NCI-H1092 treated with DMSO at 0.1 percent for 48 hours (cell line): Measurements from ENCODE around the gene ZDHHC9.

Experiments used
- DNase-seq: peaks from one replicate; lab custom pipeline; 2025; lab: John Stamatoyannopoulos, UW

ZDHHC9 gene

DNA sequence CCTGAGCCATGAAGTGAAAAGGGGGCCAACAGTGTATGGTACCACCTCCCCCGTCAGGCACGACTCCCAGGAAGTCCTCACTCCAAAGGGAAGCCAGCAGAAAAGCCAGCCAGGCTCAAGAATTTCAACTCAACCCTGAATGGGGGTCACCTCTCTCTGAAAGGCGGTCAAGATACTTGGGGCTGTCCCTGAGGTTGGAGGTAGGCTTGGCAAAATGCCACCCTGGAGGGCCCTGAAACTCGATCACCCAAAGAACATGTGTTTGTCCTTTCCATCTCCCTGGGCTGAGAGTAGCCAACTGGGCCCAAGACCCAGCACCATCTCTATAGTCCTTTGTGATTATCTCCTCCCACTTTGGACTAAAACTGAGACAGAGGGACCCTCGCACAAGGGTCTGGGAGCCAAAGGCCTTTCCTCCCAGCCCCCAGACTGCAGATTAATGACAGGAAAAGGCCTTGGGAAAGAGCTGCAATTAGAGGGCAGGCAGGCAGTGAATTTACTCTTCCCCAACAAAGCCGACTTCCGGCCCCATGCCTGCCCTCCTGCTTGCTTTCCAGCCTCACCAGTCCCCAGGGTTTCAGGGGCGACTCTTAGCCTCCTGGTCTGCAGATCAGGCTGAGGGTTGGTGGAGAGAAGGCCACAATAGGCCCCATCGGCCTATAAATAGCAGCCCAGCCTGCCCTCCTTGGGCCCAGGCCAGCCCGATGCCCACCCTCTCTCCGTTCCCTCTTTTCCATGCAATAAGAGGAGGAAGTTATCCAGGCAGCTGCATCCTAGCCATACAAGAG lies 58.3 kb downstream of the ZDHHC9 start:
- no peak for DNase-seq

DNA sequence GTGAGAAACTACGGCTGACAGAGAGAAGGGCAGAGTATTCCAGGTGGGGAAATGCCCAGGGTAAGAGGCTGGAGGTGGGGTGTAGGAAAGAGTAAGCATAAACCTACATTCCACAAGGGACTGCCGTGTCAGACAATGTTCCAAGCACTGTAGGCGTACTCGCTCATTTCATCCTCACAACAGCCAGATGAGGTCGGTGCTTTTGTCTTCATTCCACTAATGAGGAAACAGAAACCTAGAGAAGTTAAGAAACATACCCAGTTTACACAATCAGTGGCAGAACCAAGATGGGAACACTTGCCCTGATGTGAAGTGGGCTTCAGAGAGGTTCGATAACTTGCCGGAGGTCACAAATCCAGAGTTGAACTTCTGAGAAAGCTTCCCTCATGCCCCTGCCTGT lies 59.3 kb downstream of the ZDHHC9 start:
- DNase-seq: no peak

DNA sequence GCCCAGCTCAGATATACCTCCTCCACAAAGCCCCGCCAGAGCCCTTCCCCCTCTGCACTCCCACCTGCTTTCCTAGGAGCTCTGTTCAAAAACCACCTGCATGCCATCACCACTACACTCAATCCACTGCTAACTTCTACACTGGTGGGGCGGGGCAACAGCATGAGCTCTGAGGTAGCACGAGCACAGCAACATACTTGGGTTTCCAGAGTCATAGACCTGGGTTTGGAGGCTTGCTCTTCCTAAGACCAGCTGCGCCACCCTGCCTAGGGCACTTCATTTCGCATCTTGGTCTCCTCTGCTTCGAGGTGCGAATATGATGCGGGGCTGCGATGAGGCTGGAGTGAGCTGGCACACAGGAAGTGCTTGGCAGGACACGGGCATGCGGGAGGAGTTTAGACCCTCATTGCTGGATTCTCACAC lies 60.4 kb downstream of the ZDHHC9 start:
- no peak for DNase-seq

DNA sequence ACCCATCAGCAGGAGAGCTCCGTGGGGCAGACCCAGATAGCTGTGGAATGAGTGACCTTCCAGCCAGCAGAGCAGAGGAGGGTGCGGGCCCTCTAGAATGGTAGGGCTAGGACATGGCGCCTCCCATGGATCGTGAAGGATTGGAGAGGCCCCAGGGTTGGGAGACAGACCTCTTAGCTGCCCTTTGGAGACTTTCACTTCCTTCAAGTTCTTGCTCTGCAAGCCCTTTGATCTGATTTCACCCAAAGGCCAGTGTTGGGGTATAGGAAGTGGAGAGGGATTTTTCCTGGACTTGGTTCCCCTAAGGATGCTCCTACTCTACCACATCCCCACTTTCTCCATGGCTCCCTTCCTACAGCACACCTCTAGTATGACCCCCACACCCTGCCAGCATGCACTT lies 61.0 kb downstream of the ZDHHC9 start:
- DNase-seq: no peak

DNA sequence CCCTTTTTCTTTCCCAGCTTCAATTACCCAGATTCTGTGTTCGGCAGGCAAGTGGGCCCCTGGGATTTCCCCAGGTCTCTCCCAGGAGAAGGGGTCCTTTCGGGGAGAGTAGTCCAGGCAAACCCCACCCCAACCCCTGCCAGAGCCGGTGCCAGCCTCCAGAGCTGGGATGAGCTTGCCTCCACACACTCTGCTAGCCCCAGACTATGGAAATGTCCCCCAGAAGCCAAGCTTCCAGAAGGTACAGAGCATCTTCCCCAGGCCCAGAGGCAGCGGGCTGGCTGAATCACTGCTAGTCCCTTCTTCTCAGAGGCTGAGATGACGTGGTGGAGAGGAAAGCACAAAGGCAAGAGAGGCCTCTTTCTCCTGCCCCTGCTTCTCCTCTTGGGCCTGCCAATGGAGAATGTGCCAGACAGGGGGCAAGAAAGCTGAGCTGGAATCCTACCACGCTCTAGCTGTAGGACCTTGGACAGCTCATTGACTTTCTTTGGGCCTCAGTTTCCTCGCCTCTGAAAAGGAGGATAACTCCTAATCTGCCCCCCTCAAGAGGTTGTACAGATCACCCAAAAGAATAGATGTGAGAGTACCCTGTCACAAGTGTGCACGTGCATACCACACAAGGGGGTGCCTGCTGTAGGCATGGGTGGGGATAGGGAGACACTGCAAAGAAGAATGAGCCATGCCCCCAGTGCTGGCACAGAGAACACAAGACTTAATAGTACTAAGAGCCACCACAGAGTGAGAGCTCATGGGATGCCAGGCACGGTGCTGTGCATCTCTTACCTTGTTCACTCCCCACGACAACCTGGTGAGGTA lies 61.8 kb downstream of the ZDHHC9 start:
- no peak for DNase-seq

DNA sequence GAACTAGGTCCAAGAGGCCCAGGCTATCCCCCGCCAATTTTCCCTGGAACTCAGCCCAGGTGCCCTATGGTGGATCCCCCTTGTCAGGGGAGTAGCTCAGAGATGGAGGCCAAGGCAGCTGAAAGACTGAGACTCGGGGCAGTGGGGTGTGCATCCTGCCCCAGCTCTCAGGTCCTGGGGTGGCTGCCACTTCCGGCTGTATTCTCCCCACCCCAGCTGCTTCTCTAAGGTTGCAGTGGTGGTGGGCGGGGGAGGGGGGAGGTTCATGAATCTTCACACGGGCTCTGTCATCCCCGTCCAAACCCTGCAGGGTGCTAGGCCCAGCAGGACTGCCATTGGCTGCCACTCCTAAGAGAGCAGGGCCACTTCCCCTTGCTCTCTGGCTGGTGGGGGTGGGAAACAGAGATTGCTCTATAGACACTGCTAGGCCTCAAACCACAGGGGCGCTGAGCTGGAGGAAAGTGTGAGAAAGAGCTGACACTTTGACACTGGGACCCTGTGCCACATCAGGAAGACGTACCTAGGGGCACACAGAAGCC lies 62.5 kb downstream of the ZDHHC9 start:
- no peak for DNase-seq

DNA sequence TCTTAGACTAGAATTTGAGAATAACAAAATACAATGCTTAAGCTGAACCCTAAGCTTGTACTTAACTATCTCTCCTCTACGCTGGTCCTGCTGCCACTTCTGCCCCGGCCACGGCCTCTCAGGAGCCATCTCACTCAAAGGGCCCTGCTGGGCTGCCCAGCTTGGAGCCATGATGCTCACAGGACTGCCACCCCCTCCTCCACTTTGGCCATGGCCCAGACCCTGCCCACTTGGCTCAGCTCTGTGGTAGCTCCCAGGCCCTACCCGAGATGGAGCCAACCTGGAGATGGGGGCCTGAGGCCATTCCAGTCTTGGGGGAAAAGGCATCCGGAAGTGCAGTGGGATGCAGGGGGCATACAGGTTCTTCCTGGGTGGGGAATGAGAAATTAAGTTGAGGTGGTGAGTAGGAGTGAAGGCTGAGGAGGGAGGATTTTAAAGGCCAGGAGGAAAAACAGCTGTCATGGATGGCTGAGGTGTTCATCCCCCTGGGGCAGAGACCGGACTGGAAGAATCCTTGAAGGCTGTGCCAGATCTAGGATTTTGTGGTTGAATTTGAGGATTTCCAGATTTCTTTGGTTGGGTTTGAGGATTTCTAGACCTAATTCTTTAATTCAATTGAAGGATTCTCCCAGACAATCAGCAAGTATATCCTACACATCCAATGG lies 63.1 kb downstream of the ZDHHC9 start:
- DNase-seq: no peak

DNA sequence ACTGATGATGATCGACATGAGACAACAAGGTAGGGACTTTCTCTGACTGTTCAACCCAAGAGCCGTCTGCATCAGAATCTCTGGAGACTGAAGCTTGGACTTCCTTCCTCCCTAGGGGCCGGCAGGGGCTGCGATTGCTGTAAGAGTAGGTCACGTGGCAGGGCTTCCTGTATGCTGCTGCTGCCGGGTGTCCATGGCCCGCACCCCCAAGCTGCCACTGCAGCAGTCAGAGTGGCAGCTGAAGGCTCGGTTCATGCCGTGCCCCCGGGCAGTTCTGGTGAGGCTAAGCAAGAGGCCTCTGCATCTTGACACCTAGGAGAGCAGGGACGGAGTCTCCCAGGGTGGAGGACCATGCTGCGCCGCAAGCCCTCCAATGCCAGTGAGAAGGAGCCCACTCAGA lies 63.9 kb downstream of the ZDHHC9 start, which contains the start of gene SASH3:
SASH3 (plus strand) TSS at position 203 of the 400 bp plus-strand sequence; CDS start at position 352, 149 bp downstream.
- no peak for DNase-seq

DNA sequence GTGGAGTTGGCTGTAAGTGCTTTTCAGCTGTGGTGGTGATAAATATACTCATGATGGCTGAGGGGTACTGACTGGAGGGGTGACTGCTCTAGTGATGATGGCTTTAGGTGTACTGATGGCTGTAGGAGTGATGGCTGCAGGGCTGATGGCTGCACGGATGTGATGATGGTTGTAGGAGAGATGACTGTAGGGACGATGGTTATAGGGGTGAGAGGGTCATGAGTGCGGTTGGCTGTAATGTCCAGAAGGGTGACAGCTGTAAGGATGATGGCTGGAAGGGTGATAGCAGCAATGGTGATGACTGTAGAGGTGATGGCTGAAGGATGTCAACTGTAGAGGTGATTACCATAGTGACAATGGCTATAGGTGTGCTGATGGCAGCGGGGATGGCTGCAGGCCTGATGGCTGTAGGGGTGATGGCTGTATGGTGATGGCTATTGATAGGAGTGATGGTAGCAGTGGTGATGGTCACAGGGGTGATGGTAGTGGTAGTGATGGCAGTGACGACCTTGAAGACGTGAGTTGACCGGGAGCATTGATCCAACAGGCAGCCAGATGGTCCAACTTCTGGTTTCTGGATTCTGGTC lies 64.5 kb downstream of the ZDHHC9 start:
- no peak for DNase-seq

DNA sequence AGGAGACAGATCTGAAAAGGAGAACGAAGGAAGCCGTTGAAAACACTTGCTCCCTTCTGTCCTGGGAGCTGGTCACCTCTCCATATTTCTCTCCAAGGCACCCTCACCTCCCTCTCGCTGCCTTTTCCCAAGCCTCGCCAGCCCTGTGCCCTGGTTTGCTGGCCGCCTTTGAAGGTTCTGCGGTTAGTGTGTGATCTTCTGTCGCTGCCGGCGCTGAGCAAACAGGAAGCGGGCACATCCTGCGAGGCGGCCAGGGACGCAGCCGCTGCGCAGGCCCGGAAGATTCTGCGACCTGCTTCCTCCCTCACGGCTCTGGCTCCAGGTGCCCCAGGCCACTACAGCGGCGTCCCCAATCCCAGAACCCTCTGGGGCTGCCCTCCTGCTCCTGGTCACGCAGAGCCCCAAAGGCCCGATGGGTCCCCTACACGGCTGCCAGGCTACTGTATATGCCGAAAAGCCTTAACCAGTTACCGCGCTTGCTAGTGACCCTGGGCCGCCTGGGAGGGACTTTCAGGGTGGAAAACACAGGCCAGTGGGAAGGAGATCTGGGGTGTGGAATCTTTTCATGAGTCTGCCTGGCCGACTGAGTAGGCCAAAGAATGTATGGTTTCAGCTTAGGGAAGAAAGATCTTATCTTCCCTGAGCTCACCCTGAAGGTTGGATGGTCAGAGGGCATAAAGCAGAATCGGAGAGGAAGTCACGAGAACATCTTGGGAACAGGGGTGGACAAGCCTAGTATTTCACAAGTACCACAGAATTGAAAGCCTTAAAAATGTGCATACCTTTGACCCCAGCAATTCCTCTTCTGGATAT lies 66.3 kb downstream of the ZDHHC9 start:
- no peak for DNase-seq

DNA sequence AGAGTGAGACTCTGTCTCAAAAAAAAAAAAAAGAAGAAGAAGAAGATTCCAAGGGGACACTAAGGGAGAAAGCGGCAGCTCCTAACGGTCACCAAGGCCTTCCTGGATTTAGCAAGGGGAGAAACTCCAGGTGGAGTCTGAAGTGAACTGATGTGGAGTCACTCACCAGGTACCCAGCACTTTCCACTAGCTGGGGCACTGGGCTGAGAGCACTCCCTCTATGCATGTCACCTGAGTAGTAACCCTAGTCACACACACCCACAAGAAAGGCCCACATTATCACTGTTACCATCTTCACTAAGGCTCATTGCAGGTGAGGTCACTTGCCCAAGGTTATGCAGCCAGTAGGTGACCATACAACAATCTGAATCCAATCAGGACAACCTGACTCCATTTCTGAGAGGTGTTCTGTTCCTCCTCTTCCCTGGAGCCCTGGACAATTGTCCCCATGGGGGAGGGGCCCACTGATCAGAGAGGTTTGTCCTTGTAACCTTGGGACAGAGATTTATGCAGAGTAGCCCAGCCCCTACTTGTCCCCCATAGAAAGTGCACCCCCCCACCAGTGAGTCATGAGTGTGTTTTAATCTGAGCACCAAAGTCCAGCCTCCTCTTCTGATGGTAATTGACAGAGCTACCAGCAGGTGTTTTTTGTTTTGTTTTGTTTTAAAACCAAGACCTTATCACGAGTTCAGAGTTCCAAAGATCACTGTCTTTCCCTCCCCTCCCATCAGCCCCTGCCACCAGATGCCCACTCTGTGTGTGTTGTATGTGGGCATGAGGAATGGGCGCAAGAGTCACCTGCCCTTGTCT lies 69.8 kb downstream of the ZDHHC9 start:
- no peak for DNase-seq

DNA sequence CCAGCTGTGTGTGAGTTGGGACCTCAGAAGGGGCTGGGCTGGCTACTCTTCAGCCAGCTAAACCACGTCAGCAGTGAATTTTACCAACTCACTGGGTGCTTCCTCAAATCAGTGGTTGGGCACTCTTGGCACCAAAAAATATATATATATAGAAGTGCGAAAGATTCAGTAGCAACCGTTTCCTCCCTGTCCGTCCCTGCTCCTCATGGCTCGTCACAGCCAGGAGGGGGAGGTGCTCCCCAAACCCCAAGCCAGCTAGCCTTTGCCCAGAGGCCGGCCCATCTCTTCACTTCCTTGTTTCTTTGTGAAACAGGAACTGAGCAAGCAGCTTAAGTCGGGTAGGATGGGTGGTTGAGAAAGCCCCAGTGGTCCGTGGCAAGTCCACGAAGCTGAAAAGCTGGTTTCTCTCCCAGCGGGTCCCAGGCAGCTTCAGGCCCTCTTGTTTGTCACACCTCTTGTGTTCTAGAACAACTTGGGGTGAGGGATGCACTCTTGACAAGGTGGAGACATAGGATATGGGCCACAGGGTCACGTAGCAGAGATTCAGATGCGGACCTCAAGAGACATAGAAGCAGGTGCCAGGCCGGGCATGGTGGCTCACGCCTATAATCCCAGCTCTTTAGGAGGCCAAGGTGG lies 70.8 kb downstream of the ZDHHC9 start:
- no peak for DNase-seq

DNA sequence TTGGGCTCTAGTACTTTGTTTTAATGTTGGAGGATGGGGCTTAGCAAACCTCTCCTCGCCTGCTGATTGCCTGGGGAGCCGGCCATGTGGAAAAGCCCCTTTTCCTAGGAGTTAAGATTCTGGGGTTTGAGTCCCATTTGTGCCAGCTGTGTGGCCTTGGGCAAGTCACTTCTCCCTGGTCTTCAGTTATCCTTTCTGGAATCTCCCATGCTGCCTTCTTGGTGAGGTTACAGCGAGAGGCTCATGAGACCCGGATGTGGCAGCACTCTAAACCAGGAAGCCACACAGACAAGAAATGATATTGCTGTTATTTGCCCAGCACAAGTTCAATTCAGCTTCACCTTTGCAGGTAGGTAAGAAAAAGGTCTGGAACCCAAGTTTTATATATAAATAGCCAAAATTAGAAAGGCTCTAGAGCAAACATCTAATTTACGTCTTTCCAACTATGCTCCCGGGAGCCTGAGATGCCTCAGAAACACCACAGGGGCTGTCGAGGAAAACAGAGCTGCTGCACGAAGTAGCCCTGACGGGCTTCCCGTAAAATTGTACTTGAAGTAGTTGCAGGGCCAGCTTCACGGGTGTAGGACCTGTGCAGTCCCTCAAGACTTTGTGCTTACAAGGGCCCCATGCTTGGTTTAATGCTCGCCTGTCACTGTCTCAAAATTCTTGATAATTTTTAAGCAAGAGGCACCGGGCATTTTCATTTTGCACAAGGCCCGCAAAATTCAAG lies 72.3 kb downstream of the ZDHHC9 start:
- DNase-seq: no peak

DNA sequence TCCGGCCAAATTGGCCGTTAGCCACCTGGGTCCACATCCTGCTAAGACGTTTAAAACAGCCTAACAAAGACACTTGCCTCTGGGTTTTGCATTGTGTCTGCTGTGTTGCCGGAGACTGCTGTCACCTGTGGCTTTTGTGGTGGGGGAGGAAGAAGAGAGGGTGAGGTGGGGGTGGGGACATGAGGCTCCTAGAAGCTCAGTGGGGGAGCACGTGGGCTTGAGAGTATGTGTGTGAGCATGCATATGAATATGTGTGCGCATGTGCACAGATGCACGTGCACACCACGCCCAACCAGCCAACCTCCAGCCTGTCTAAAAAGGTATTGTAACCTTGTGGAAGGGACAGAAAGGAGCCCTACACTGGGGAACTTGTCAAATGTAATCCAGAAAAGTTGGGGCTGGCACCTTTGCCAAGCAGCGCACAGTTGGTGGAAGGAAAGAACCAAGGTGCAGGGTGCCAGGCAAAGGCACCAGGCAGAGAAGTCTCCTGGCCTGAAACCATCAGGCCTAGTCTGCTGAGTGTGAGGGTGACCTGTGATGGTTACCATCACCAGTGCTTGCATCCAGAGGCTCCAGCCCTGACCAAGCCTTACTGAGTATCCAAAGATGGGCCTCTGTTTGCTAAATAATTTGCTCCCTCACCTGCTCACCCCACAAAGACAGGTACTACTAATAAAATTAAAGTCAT lies 74.1 kb downstream of the ZDHHC9 start:
- no peak for DNase-seq

DNA sequence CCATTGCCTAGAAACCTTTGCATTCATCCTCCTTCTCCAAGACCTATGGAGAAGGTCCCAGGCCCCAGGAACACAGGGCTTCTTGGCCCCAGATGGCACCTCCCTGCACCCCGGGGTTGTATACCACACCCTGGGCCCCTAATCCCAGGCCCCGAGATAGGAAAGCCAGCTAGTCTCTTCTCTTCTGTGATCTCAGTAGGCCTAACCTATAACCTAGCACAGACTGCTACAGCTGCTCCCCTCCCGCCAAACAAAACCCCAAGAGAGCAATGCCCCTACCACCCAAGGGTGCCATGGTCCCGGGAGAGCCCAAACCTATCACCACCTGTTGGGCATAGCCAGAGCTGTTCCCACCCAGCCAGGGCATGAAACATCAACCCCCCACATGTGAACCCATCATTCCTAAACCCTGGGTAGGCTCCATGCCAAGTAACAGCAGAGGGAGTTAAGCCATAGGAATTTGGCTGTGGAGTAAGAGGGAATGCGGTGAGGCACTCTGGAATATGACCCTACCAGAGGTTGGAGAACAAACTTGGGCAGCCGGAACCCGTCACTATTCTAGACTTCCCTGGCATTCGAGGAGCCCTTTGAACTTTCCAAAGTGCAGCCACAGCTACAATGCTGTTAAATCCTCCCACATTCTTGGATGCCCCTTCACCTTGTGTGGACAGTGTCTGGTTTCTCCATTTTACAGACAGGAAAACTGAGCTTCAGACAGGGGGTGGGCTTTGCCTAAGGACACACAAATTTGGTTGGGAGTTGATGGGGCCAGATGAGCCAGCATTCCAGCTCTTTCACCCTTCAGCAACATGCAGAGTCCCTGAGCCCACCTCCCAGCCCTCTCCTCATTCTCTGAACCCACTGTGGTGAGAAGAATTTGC lies 74.9 kb downstream of the ZDHHC9 start:
- no peak for DNase-seq

DNA sequence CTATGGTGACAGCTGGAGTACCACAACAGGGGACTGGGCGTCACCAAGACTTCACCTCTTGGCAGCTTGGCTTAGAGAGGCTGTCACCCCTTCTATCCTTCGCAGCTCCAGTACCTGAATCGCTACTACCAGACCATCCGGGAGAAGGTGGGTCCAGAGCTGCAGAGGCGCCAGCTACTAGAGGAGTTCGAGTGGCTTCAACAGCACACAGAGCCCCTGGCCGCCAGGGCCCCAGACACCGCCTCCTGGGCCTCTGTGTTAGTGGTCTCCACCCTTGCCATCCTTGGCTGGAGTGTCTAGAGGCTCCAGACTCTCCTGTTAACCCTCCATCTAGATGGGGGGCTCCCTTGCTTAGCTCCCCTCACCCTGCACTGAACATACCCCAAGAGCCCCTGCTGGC lies 75.5 kb downstream of the ZDHHC9 start:
- no peak for DNase-seq

DNA sequence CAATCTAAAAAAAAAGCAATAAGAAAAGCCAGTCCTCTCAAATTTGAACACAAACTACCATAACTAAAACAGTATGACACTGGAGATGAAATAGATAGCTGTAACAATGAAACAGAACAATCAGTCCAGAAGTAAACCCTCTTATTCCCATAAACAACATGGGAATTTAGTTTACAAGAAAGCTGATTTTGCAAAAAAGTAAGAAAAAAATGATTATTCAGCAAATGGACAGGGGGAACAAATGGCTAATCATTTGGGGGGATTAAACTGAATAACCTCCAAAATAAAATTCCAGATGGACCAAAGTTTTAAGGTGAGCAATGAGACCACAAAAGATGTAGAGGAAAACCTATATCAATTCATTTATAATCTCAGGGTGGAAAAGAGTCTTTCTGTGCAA lies 80.0 kb downstream of the ZDHHC9 start:
- DNase-seq: no peak

DNA sequence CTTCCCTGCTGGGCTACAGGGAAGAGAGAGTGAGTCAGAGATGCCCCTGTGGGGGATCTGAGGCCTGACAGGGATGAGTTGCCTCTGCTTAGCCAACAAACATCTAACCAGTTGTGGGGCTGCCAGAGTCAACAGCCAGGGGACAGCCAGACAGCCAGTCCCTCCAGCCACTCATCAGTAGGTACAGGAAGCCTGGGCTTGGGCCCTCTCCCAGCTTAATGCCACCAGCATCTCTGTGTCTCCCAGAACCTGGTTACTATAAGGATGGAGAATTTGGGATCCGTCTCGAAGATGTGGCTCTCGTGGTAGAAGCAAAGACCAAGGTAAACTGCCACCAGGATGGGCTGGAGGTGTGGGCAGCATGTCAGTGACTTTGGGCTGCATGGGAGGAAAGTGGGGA lies 81.2 kb downstream of the ZDHHC9 start:
- no peak for DNase-seq
